Stimulated activated CD8-positive, alpha-beta memory T cell treated with anti-CD3 and anti-CD28 coated beads, Interleukin-4, amount 100 ng/mL, for 48 hours (primary cell): ENCODE data around the gene DGUOK.

Experiments
- DNase-seq: peaks from one replicate; pipeline ENCODE4 v3.0.0-alpha.2; 2020

Gene DGUOK

DNA sequence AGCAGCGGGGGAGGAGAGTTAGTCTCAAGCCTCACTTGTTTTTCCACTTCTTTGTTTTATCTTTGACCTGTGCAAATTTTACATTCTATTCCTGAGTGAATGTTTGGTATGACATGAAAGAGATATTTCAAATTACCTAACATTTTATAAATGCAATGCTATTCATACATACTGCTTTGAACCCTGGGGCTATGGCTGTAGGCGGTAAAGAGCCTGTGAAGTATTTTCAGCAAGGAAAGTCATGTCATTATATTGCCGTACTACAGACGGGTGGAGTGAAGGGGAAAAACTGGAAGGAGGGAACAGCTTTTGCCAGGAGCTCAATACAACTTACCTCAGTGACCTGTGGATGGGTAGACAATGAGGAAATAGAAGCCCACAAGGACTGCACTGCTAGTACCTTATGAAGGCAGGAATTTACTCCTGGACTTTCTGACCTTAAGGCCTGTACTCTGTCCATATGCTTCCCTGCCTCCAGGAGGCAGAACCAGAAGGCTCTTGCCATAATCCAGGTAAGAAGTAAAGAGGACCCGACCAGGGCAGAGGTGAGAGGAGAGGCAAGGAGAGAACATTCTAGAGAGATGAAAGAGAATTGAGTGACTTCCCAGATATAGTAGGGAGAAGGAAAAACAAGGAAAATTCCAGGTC is 29.7 kb downstream of the DGUOK start:
- no peak for DNase-seq

- no peak for DNase-seq
These were observed 34.6 kb downstream of the DGUOK start for GRCh38 chr2:73961274-73961673.

- no peak for DNase-seq
These were observed 35.3 kb downstream of the DGUOK start for GRCh38 chr2:73961823-73962615.

- DNase-seq, result no peak
These were observed 36.1 kb downstream of the DGUOK start for GRCh38 chr2:73962798-73963197.

DNA sequence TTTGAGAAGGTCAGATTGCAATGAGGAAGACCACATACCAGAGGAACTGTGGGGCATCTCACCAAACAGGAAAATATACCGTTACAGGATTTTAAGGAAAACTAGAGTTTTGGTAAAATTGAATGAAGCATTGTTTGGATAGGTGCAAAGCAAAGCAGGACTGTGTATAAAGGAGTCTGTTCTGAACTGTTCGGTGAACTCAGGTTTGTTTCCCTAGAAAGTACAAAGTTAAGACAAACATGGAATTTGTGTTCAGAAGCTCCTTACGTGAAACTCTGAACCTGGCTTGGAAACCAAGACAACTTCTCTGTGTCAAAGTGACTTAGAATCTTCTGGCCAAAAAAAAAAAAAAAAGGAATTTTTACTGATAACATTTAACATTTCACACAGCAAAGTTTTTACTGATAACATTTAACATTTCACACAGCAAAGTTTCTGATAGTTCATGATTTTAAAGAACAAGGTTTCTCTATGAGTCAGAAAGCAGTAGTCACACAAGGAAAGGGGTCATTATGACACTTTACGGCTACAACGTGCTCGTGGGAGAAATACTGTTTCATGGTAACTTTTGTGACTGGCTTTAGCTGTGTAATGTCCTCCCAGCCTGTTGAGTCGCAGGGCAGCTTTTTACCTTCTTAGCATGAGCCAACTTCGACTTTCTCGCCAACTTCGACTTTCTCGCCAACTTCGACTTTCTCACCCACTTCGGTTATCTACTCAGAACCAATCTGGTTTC is 36.9 kb downstream of the DGUOK start:
- peak; percentile 67 for DNase-seq

- no peak for DNase-seq
These were observed 37.5 kb downstream of the DGUOK start for GRCh38 chr2:73964223-73964622.

GRCh38 chr2:73965053-73965452 is 38.4 kb downstream of the DGUOK start:
- DNase-seq, result no peak

DNA sequence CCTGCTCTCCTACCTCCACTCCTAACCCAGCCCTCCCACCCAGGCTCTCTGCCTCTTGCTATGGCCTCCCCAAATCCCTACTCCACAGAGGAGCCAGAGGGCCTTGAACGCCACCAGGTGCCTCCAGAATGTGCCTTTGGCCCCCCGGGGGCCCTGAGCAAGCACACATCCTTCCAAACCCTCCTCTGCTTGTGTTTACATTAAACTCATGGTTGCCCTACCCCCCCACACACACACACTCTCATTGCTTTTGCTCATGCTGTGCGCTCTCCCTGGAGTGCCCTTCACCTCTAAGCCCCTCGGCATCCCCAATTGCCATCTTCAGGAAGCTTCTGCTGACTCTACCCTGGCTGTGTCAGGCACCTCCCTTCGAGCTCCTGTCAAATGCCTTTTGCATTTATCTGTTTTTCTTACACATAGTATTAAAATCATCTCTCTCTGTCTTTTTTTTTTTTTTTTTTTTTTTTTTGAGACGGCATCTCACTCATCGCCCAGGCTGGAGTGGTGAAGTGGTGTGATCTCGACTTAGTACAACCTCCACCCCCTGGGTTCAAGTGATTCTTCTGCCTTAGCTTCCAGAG is 41.8 kb downstream of the DGUOK start:
- no peak for DNase-seq

GRCh38 chr2:73969356-73969755 is 42.7 kb downstream of the DGUOK start:
- no peak for DNase-seq

GRCh38 chr2:73970141-73970803 is 43.6 kb downstream of the DGUOK start:
- no peak for DNase-seq

DNA sequence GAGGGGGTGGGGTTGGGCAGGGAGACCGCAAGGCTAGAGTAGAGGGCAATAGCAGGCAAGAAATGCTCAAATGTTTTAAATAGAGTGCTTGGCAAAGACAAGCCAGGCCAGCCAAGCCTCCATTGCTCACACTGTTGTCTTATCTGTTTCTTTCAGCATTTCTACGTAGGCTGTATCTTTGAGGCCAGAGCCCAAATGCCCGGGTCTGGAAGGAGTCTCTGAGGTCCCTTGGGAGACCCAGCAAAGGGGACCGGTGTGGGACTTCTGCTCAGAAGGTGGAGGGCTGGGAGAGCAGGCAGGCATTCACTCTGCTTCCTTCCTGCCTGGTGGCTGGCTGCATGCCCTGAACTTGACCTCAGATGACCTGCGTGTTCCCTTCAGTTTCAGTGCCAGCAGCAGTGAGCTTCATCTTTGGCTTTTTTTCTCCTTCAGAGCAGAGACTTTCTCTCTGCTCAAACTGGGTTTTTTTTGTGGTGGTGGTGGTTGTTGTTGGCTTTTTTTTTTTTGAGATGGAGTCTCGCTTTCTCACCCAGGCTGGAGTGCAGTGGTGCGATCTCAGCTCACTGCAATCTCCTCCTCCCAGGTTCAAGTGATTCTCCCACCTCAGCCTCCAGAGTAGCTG is 44.3 kb downstream of the DGUOK start:
- DNase-seq, result peak; percentile 63

DNA sequence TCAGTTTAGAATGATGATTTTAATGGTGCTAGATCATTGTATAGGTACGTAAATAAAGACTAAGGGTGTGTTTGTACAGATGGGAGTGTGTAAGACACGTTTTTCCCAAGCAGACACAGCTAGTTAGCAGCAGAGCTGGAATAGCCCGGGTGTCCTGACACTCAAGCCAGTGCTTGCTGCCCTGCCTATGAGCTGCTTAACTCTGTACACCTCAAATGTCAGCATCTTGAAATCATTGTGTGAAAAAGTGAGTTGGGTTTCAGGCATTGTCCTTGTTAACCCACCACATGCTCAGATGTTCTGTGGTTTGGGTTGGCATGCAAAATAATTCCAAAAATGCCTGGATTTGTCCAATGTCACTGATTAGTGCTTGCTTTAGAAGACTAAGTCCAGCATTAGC is 45.0 kb downstream of the DGUOK start:
- DNase-seq, result no peak

- no peak for DNase-seq
These were observed 46.2 kb downstream of the DGUOK start for GRCh38 chr2:73972846-73973245.

- no peak for DNase-seq
These were observed 49.1 kb downstream of the DGUOK start for GRCh38 chr2:73975731-73976130.

DNA sequence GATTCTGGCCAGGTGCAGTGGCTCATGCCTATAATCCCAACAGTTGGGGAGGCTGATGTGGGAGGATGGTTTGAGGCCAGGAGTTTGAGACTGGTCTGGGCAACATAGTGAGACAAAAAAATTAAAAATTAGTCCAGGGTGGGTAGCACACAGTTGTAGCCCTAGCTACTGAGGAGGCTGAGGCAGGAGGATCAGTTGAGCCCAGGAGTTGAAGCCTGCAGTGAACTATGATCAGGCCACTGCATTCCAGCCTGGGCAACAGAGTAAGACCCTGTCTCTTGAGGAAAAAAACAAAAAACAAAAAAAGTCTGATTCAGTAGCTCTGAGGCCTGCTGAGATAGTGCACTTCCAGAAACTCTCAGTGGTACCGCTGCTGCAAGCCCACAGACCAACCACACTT is 50.1 kb downstream of the DGUOK start:
- no peak for DNase-seq

DNA sequence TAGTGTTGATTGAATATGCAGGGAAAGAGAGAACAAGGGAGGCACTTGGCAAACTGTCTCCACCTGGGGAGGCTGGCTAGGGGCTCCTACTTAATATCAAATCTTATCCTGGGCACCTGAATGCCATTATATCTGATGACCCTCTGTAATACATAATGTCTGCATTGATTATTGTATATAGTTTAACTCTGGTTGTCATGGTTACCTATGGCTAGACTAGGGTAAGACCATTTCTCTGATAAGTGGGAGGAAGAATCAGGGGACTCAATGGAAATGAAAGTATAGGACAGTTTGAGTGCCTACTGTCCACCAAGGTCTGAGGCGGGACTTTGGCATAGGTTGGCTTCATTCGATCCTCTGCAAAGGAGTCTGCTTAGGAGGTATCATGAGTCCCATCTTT is 50.8 kb downstream of the DGUOK start:
- DNase-seq, result no peak

GRCh38 chr2:73979021-73979420 is 52.3 kb downstream of the DGUOK start:
- DNase-seq, result peak; percentile 69

DNA sequence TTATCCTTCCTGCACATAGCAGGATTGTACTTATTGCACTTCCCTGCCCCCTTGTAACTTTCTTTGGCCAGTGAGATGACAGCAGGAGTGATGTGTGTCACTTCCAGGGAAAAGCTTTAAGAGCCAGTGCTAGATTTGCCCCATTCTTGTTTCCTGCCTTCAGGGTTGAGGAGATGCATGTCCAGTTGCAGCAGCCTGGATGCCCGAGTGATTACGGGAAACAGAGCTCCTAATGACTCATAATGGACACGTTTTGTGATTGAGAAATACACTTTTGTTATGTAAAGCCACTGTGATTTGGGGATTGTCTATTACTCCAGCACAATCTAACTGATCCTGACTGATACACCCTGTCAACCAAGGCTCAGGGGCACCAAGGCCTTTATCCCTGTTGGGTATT is 53.0 kb downstream of the DGUOK start:
- no peak for DNase-seq

DNA sequence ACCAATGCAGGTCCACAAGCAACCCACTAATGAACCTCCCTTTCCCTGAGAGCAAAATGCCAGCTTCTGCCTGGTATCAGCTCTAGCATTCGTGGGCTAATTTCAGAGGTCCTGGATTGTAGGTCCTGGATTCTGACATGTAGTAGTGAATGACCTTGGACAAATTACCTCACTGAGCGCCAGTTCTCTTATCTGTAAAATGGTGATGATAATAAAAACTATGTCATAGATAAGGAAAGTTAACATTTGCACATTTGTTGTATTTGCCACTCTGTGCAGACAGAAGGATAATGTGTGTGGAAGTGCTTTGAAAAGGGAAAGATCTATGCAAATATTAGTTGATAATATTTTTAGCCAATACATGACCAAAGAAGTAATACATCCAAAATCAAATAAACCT is 53.9 kb downstream of the DGUOK start:
- no peak for DNase-seq

GRCh38 chr2:73981081-73982001 is 54.7 kb downstream of the DGUOK start:
- peak; percentile 75 for DNase-seq

DNA sequence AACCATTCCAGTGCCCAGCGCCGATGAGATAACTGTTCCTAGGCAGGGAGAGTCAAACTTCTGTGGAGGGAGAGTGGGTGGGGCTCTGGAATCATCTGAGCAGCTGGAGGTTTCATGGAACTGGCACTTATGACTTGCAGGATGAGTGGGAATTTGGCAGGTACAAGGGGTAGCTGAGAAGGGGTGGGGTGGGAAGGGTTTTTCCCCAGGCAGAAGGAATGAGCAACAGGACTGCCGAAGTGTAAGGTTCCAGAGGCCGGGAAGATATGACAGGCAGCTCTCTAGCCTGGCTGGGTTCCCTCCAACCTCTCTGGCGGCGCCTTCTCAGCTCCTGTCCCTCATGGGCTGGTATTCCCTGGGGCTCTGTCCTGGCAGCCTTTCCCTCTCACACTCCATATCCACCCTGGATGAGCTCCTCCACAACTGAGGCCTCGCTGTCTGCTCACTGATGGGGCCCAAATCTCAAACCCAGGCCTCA is 55.5 kb downstream of the DGUOK start:
- no peak for DNase-seq
